Limb (tissue), 2 donors: ENCODE data around the gene ACVR1C.

Experiments
- DNase-seq, 2 donors: peaks; one replicate each; pipeline ENCODE4 v3.0.0-alpha.2; 2016; ENCODE audit errors: extremely low spot score in 2 of 2

The ACVR1C gene

DNA sequence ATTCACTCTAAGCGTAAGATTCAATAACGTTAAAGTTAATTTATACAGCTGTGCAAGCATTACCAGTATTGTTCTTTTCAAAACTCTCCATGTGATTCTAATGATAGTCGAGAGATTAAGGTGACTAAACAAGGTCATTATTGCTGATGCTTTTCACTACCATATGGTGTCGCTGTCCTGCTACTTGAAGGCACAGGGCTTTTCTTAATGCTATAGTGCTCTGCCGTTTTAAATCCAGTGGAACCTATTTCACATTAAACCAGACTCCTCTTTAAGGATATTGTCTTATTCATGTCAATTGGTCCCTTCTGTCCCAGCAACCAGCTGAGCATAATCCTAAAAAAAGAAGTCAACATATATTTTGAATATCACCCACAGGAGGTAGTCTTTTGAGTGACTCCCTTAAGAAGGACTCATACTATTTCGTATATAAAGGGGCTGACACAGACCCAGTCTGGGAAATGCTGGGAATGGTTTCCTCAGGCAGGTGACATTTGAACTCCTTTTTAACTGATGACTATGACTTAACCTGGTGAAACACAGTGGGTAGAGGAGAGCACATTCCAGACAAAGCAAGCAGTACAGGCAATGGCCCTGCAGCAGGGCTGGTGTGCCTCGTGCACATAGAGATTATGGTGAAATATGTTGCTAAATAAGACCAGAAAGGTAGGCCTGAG, 130.9 kb downstream of the ACVR1C start:
- peak in 1 of 2 donors; percentile 65 for DNase-seq

- DNase-seq, result peak; percentile 69 to 75
Observed at GRCh38 chr2:157492189-157492773, 136.4 kb downstream of the ACVR1C start.

GRCh38 chr2:157489983-157490382, 138.7 kb downstream of the ACVR1C start:
- DNase-seq, result no peak

GRCh38 chr2:157488877-157489276, 139.8 kb downstream of the ACVR1C start:
- no peak for DNase-seq

GRCh38 chr2:157487747-157488146, 140.9 kb downstream of the ACVR1C start:
- no peak for DNase-seq

DNA sequence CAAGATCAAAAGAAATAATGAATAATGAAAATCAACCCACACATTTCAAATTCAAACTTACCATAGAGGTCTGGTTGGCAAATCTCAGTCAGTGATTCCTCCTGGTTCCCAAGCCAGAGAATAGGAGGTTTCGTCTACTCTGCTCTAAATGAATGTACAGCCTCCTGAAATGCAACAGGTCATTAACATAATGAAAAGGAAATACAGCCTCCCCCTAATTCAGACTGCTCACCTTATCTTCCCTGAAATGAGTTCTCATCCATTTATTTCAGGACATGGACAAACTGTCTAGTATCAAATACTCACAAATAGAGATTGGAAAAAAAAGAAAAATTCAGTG, 141.4 kb downstream of the ACVR1C start:
- DNase-seq, result no peak

- no peak for DNase-seq
Observed at GRCh38 chr2:157486596-157487270, 141.9 kb downstream of the ACVR1C start.

DNA sequence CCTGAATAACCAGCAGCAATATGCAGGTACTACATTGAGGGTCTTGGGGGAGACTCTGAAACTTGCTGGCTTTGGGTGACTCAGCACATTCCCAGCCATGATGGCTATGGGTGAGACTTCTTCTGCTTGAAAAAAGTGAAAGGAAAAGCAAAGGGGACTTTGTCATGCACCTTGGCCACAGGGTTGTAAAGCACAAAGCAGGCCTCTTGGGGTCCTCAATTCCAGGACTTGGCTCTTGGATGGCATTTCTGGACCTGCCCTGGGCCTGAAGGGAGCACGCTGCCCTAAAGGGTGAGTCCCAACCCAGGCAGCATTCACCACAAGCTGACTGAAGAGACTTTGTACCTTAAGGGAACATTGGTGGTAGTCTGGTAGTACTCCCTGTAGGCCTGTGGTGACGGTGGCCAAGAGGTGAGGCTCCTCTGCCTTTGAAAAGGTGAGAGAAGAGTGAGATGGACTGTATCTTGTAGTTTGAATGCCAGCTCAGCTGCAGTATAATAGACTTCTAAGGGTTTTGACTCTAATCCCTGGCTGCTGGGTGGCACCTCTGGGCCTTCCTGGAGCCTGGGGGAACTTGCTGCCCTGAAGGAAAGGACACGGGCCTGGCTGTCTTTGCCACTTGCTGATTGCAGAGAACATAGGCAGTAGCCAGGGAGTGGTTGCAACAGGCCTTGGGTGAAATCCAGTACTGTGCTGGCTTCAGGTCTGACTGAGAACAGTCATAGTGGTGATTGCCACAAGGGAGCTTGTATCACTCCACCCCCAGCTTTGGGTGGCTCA, 148.3 kb downstream of the ACVR1C start:
- no peak for DNase-seq

DNA sequence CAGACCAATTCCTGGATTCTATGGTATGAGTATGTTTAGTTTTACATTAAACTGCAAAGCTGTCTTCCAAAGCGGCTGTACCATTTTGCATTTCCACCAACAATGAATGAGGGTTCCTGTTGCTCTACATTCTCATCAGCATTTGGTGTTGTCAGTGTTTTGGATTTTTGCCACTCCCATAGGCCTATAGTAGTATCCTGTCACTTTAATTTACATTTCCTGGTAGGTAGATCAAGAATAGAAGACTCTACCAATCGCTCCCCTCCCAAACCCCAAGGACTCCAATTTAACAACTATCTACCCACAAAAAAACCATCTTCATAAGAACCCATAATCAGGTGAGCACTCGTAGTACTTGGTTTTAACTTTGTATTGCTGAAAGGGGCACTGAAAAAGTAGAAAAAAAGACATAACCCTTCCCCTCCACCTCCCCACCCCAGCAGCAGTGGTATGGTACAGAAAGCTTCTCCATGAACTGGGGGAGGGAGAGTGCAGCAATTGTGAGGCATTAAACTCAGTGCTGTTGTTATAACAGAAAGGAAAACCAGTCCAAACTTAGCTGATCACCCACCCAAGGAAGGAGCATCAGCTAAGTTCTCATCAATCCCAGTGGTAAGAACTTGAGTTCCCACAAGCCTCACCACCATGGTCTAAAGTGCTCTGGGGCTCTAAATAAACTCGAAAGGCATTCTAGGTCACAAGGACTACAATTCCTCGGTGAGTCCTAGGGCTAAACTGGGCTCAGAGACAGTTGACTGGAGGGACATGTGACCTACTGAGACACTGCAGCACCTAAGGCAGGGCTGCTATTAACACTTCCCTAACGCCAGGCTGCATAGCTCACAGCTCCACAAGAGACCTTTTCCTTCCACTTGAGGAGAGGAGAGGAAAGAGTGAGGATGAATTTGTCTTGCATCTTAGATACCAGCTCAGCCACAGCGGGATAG, 149.3 kb downstream of the ACVR1C start:
- DNase-seq, result no peak

- no peak for DNase-seq
Observed at GRCh38 chr2:157477919-157478318, 150.7 kb downstream of the ACVR1C start.

GRCh38 chr2:157476953-157477709, 151.5 kb downstream of the ACVR1C start:
- no peak for DNase-seq
